NCI-H526 (cell line): Measurements from ENCODE around the gene NAV2.

Source experiments
- DNase-seq, 2 experiments: peaks; one replicate each; lab custom pipeline; 2025; lab: John Stamatoyannopoulos, UW

Gene NAV2

GRCh38 chr11:20053572-20053971 is 340.9 kb downstream of the NAV2 start:
- DNase-seq, result no peak

GRCh38 chr11:20054584-20054983 is 341.9 kb downstream of the NAV2 start:
- no peak for DNase-seq

- no peak for DNase-seq
Measured at GRCh38 chr11:20055312-20055711, 342.7 kb downstream of the NAV2 start.

GRCh38 chr11:20056109-20056949 is 343.7 kb downstream of the NAV2 start:
- DNase-seq, result peak in 1 of 2 experiments; percentile 22

GRCh38 chr11:20056950-20057943 is 344.6 kb downstream of the NAV2 start:
- peak; percentile 95 to 96 for DNase-seq

GRCh38 chr11:20058749-20059458 is 346.3 kb downstream of the NAV2 start:
- DNase-seq, result no peak

GRCh38 chr11:20059587-20060021 is 347.0 kb downstream of the NAV2 start:
- DNase-seq, result no peak

GRCh38 chr11:20060181-20060580 is 347.5 kb downstream of the NAV2 start:
- DNase-seq, result no peak

GRCh38 chr11:20060647-20061205 is 348.1 kb downstream of the NAV2 start:
- DNase-seq, result no peak

GRCh38 chr11:20061776-20062175 is 349.1 kb downstream of the NAV2 start:
- no peak for DNase-seq

GRCh38 chr11:20064961-20065405 is 352.3 kb downstream of the NAV2 start:
- no peak for DNase-seq

- peak in 1 of 2 experiments; percentile 5 for DNase-seq
Measured at GRCh38 chr11:20065406-20065805, 352.8 kb downstream of the NAV2 start.

GRCh38 chr11:20066013-20066782 is 353.6 kb downstream of the NAV2 start:
- no peak for DNase-seq

GRCh38 chr11:20066783-20067156 is 354.1 kb downstream of the NAV2 start:
- no peak for DNase-seq

- DNase-seq, result no peak
Measured at GRCh38 chr11:20067665-20068064, 355.0 kb downstream of the NAV2 start.

GRCh38 chr11:20068691-20069090 is 356.1 kb downstream of the NAV2 start:
- DNase-seq, result no peak

GRCh38 chr11:20070459-20070858 is 357.8 kb downstream of the NAV2 start:
- DNase-seq, result no peak

GRCh38 chr11:20075627-20076026 is 363.0 kb downstream of the NAV2 start:
- no peak for DNase-seq

- DNase-seq, result no peak
Measured at GRCh38 chr11:20078846-20079245, 366.2 kb downstream of the NAV2 start.

GRCh38 chr11:20080032-20080685 is 367.5 kb downstream of the NAV2 start:
- DNase-seq, result no peak
